Tibial nerve (tissue), 3 donors: ENCODE results near the gene OSGEP.

Source experiments
- POLR2A ChIP-seq, 2 donors: fragments of 450-650 bp; IDR thresholded peaks; one replicate each; pipeline ENCODE4 v1.6.1; 2017; ENCODE audit warnings: antibody characterized with exemption in 2 of 2, mild to moderate bottlenecking in 2 of 2, moderate library complexity in 2 of 2
- TF ChIP-seq, protein P1 (sequence below), 5 experiments: fragments of 200-600 bp in 3 of 5; fragments of 450-650 bp in 2 of 5; sonication (generic) in 3 of 5; IDR thresholded peaks; one replicate each; pipeline ENCODE4 v1.5.1; 2016 to 2019; ENCODE audit warnings: antibody characterized with exemption in 5 of 5, mild to moderate bottlenecking in 3 of 5, moderate library complexity in 2 of 5

DNA sequence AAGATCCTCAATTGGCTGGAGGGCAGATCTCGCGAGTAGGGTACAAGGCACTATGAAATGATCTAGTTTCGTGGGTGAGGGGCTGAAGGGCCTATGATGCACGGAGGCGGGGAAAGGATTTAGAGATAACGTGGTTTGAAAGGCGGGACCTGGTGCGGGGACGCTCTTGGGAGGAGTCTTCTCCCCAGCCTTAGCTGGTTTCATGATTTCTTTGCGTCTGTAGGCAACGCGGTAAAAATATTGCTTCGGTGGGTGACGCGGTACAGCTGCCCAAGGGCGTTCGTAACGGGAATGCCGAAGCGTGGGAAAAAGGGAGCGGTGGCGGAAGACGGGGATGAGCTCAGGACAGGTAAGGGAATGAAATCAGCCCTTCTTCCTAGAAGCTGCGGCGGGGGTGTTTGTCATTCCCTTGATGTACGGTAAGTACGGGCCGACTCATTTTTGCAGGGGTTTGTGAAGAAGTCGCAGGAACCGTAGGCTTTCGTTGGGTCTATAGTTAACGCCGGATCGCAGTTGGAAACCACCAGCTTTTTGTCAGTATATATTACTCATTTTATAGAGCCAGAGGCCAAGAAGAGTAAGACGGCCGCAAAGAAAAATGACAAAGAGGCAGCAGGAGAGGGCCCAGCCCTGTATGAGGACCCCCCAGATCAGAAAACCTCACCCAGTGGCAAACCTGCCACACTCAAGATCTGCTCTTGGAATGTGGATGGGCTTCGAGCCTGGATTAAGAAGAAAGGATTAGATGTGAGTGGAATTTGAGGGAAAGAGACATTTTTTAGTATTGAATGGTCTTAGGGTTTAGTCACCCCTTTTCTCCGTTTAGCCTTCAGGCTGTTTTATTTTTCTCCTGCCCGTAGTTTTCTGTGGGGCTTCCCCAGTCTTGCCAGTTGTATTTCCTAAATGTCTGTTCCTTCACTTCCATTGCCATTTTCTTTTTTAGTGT is 1.0 kb upstream of the OSGEP start:
- TF ChIP-seq, protein P1, sequence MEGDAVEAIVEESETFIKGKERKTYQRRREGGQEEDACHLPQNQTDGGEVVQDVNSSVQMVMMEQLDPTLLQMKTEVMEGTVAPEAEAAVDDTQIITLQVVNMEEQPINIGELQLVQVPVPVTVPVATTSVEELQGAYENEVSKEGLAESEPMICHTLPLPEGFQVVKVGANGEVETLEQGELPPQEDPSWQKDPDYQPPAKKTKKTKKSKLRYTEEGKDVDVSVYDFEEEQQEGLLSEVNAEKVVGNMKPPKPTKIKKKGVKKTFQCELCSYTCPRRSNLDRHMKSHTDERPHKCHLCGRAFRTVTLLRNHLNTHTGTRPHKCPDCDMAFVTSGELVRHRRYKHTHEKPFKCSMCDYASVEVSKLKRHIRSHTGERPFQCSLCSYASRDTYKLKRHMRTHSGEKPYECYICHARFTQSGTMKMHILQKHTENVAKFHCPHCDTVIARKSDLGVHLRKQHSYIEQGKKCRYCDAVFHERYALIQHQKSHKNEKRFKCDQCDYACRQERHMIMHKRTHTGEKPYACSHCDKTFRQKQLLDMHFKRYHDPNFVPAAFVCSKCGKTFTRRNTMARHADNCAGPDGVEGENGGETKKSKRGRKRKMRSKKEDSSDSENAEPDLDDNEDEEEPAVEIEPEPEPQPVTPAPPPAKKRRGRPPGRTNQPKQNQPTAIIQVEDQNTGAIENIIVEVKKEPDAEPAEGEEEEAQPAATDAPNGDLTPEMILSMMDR (IDR thresholded peaks at IDR 0.05), result no peak
- no peak for TF ChIP-seq POLR2A (IDR thresholded peaks at IDR 0.05)
